Measurements from ENCODE around the gene BICD2.
"Not testable (repeated sequence)": the region's sequence is repeated elsewhere in the genome, so short reads cannot be mapped to it uniquely, and the experiment has no call there.

BICD2 gene

DNA sequence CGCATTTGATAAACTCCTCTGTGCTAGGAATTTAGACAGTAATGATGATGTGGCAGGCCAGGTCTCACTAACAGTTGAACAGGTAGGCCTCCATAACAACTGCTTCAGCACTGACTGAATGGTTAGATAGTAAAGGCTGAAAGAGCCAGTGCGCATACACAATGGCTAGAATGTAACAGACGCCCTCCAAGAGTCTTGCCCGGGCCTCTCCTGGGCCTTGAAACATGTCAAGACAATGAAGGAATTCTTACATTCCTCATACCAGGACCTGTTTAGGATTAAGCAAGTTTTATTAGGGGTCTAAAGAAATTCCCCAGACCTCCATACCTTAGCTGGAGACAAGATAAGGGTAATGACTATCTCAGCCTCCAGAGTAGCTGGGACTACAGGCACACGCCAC lies 6.7 kb upstream of the BICD2 start:
- DNase-seq (ENCODE audit: low read depth in 3 of 3, low spot score in 1 of 3): no peak

DNA sequence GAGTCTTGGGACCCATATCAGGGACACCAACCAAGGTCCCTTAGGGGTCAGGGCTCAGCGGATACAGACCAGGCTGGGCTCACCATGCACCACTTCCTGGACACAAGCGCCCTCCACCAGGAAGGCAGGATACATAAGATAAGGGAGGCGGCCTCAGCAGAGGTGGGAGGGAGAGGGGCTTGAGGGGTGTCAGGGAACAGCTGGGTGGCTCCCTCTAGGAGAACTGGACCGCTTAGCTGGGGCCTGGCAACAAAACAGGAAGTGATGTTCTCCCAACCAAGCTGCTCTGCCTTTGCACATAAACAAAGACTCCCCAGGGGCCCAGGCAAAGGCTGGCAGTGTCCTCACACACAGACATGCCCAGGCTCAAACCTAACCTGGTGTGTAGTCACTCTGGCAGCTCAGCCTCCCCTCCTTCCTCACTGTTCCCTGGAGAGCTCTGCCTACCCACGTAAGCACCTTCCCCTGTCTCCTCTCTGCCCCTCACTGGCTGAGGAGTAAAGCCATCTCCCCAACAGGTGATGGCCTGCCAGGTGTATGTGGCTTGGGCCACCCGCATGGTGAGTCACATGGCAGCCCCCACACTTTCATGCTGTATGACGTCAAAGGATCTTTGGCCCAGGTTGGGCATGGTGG lies 5.8 kb upstream of the BICD2 start:
- DNase-seq (ENCODE audit: low read depth in 3 of 3, low spot score in 1 of 3): no peak

DNA sequence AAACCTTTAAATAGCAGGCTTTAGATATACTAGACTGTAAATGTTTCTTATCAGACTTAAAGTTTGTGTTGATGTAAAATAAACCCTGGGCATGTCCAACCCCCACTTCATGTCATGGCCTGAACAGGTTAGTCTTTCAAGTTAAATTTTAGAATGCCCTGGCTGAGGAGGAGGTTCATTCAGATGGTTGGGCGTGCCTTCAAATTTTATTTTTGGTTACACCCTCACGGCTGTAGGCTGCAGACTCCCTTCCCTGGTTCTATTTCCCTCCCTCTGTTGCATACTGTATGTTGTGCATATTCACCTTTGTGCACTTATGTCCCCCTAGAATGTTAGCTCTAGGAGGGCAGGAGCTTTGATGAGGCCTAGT lies 5.3 kb upstream of the BICD2 start:
- no peak for DNase-seq (ENCODE audit: low read depth in 3 of 3, low spot score in 1 of 3)

GRCh38 chr9:92769286-92769685 lies 4.7 kb upstream of the BICD2 start:
- DNase-seq (ENCODE audit: low read depth in 3 of 3, low spot score in 1 of 3): no peak

GRCh38 chr9:92768816-92769215 lies 4.2 kb upstream of the BICD2 start:
- not testable (repeated sequence) for DNase-seq (ENCODE audit: low read depth in 3 of 3, low spot score in 1 of 3)

- no peak for DNase-seq (ENCODE audit: low read depth in 3 of 3, low spot score in 1 of 3)
These were observed 2.7 kb upstream of the BICD2 start for GRCh38 chr9:92767066-92768054.

DNA sequence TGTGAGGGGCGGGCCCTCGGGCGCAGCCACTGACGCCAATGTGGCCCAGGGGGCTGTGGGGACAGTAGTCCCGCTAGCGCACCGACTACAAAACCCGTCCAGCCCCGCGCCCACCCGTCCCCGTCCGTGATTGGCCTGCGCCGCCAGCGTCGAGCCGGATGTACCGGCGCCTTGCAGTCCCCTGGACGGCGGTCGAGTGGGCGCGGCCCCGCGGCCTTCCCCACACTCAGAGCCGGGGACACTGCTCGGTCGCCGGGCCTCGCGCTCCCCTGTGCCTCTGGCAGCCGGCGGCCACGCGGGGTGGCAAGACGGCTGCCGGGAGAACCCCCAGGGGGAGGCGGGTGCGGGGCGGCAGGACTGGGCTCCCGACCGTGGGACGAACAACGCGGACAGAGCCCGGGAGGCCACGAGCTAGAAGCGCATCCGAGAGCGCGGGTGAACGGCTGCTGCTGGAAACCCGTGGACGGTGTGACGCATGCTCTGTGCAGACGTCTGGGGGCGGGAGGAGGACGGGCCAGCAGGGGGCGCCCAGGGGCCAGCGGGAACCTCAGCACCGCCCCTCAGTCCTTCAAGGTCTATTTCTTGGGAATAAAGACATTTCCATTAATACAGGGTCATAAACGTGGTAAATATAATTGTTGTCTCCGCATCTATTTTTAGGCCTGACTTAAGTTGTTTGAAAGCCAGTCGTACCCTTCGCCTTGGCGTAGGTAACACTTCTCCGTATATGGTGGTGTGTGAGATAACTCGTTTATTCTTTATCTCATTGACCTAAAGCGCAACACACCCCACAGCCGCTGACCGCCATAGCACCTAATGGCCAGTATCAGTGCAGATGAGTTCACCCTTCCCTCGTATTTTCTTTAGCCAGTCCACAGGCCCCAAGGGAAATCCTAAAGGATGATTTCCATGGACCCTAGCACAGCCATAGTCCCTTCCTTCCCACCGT lies 629 bp upstream of the BICD2 start:
- DNase-seq (ENCODE audit: low read depth in 3 of 3, low spot score in 1 of 3): peak; percentile 92 to 96 (median 95)

GRCh38 chr9:92763721-92764380 lies 782 bp downstream of the BICD2 start:
- no peak for DNase-seq (ENCODE audit: low read depth in 3 of 3, low spot score in 1 of 3)

DNA sequence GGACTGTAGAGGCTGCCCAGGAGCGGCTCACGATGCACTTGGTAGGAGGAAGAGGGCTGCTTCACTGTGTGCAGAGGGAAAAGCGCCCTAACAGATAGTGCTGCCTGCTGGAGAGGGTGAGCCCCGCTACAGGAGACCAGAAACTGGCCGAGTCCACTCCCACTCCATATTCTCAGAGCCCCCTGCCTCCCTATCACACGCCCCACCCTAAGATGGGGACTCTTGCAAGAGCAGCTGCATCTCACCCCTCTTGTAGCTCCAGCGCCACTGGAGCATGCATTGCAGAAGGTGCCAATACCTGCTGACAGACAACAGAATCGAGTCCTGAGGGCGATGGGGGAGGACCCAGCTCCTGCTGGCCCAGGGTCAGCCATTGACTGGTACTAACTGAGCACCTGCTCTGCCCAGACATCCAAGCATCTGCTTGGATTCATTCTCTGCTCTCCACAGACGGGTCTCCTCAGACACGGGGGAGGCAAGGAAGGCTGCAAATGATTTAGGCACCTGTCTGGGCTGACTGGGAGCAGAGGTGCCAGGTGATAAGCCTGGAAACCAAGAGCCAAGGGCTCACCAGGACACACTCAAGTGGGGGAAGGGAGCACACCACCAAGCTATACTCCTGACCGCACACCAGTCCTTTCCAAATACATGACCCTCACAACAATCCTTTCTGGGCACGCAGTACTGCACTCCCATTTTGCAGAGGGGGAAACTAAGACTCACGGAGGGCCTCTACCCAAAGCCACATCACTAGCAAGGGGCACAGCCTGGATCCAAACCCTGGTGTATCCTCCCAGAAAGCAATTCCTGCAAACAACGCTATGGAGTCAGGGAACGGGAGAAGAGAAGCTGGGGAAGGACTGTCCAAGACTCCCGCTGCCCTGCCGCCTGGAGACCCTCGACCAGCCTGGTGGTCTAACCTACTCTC lies 1.6 kb downstream of the BICD2 start:
- no peak for DNase-seq (ENCODE audit: low read depth in 3 of 3, low spot score in 1 of 3)

DNA sequence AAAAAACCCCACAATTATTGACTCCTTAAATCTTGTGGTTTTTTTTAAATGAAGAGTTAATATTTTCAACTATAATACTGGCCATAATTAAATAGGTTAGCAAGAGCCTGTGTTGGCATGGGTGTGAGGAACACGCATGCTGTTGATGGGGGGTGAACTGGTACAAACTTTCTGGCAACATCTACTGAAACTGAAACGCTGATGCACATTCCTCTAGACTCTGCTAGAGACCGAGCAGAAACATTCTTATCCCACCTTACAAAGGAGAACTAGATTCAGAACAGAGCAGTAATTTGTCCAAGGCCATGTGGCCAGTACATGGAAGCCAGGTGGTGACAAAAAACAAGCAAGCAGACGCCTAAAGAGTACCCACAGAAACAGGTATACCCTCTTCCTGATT lies 2.4 kb downstream of the BICD2 start:
- DNase-seq (ENCODE audit: low read depth in 3 of 3, low spot score in 1 of 3): no peak

GRCh38 chr9:92761686-92762085 lies 2.9 kb downstream of the BICD2 start:
- DNase-seq (ENCODE audit: low read depth in 3 of 3, low spot score in 1 of 3): no peak

DNA sequence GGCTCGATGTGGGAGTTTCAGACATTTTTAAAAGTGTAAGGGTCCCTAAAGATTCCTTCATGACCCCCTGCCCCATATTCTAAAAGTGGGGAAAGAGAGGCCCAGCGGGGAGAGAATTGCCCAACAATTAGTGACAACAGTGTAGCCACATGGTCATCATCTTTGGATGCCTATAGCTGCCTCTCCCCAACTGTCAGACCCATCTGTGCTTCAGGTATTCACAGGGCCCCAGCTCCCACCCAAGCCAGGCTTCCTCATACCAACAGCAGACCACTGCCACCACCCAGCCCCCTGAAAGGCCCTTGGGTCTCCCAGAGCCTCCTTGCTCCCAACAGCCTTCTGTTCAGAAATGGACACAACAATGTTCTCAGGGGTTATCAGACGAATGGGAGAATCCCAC lies 4.1 kb downstream of the BICD2 start:
- no peak for DNase-seq (ENCODE audit: low read depth in 3 of 3, low spot score in 1 of 3)

DNA sequence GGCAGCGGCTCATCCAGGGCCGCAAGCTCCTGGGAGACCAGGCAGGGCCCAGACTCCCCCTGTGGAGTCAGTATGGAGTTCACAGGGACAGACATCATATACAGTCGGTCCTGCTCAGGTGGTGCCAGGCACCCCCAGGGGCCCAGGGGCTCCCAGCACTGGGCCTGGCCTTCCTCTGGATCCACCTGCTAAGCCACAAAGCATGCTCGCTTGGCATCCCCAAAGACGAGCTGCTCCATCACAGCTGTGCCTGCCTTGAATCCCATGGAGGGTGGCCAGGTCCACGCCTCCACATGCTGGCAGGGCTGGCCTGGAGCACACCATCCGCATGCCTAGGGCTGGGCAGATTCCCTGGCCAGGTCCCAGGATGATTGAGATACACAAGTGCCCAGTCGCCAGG lies 4.6 kb downstream of the BICD2 start:
- no peak for DNase-seq (ENCODE audit: low read depth in 3 of 3, low spot score in 1 of 3)

DNA sequence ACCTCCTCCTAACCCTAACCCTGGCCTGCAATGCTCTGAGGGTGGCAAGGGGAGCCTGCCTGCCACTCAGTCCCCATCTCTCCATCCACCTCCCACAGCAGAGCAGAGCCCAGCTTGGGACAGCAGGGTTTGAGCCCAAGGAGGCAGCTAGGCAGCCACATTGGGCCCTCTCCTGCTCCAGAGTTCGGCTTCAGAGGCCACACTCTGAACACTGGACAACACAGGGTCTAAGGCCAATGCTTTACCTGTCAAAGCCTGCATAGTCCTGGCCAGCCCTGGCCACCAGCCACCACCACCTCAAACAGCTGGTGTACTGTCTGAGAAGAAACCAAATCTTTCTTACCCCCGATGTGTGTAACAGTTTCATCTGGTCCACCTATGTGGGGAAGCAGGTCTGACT lies 5.2 kb downstream of the BICD2 start:
- DNase-seq (ENCODE audit: low read depth in 3 of 3, low spot score in 1 of 3): no peak

GRCh38 chr9:92756792-92757191 lies 7.8 kb downstream of the BICD2 start:
- no peak for DNase-seq (ENCODE audit: low read depth in 3 of 3, low spot score in 1 of 3)

- no peak for DNase-seq (ENCODE audit: low read depth in 3 of 3, low spot score in 1 of 3)
These were observed 10.4 kb downstream of the BICD2 start for GRCh38 chr9:92754091-92754745.

GRCh38 chr9:92752812-92753404 lies 11.7 kb downstream of the BICD2 start:
- no peak for DNase-seq (ENCODE audit: low read depth in 3 of 3, low spot score in 1 of 3)

GRCh38 chr9:92749934-92750315 lies 14.7 kb downstream of the BICD2 start:
- DNase-seq (ENCODE audit: low read depth in 3 of 3, low spot score in 1 of 3): no peak

Measured in stimulated activated CD4-positive, alpha-beta T cell treated with anti-CD3 and anti-CD28 coated beads, TNF-alpha, amount 100 ng/mL, for 1 hour (primary cell).